Mesothelial cell of epicardium (in vitro differentiated cells): ENCODE measurements around the gene SEC14L5. TPM values are rescaled to one million over a fixed set of nuclear protein-coding genes. Genes with fewer than 3 reads are reported as not detected.

Experiments
- DNase-seq, 2 experiments: peaks; one replicate each; pipeline ENCODE4 v3.0.0; 2021; ENCODE audit warnings: low spot score in 2 of 2; ENCODE audit not compliant: unreplicated experiment in 2 of 2
- H3K27ac Mint-ChIP-seq: 2 replicates; pipeline ENCODE4 v1.8.0; 2021; ENCODE audit warnings: mixed read lengths
- H3K27me3 Mint-ChIP-seq: 2 replicates; pipeline ENCODE4 v1.8.0; 2021; ENCODE audit warnings: low read depth, mixed read lengths
- H3K36me3 Mint-ChIP-seq: 2 replicates; pipeline ENCODE4 v1.8.0; 2021; ENCODE audit warnings: mixed read lengths
- H3K4me1 Mint-ChIP-seq: 2 replicates; pipeline ENCODE4 v1.8.0; 2021; ENCODE audit warnings: mixed read lengths
- H3K4me3 Mint-ChIP-seq: 2 replicates; pipeline ENCODE4 v1.8.0; 2021; ENCODE audit warnings: mild to moderate bottlenecking, moderate library complexity, mixed read lengths
- H3K9me3 Mint-ChIP-seq: 2 replicates; pipeline ENCODE4 v1.8.0; 2021; ENCODE audit warnings: mixed read lengths
- total RNA-seq: library from RNA; stranded (reverse); gene quantifications from 3 replicates; pipeline ENCODE4 v1.2.1, GENCODE V29; 2021
- TF ChIP-seq, protein P1 (sequence below): fragments of 200-600 bp; sonication (generic); IDR thresholded peaks from one replicate; pipeline ENCODE4 v1.5.0; 2021; ENCODE audit warnings: antibody characterized with exemption; ENCODE audit not compliant: unreplicated experiment

The SEC14L5 gene
- total RNA-seq, 1 donor from 2014 or later: 0.13 TPM

DNA sequence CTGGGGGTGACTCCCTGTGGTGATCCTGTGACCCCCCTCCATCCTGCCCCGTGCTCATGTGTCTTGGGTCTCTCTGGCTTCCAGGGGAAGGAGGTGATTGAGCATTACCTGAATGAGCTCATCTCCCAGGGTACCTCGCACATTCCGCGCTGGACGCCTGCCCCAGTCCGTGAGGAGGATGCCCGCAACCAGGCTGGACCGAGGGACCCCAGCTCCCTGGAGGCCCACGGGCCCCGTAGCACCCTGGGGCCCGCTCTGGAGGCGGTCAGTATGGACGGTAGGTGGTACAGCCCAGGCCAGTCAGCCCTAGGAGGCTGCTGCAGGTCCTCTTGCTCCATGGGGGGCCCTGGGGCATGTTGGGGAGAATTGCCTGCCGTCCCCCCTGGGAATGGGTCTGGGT lies 33.6 kb downstream of the SEC14L5 start:
- Mint-ChIP-seq H3K27me3 (peaks cover 53% of the 10 kb centered on the region), H3K36me3 (no peaks in the 10 kb centered on the region), H3K4me3 (no peak overlapping the region), H3K4me1 (no peaks in the 10 kb centered on the region), H3K27ac (no peak overlapping the region), H3K9me3 (no peaks in the 10 kb centered on the region)
- TF ChIP-seq, protein P1, sequence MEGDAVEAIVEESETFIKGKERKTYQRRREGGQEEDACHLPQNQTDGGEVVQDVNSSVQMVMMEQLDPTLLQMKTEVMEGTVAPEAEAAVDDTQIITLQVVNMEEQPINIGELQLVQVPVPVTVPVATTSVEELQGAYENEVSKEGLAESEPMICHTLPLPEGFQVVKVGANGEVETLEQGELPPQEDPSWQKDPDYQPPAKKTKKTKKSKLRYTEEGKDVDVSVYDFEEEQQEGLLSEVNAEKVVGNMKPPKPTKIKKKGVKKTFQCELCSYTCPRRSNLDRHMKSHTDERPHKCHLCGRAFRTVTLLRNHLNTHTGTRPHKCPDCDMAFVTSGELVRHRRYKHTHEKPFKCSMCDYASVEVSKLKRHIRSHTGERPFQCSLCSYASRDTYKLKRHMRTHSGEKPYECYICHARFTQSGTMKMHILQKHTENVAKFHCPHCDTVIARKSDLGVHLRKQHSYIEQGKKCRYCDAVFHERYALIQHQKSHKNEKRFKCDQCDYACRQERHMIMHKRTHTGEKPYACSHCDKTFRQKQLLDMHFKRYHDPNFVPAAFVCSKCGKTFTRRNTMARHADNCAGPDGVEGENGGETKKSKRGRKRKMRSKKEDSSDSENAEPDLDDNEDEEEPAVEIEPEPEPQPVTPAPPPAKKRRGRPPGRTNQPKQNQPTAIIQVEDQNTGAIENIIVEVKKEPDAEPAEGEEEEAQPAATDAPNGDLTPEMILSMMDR: no peak
- no peak for DNase-seq

DNA sequence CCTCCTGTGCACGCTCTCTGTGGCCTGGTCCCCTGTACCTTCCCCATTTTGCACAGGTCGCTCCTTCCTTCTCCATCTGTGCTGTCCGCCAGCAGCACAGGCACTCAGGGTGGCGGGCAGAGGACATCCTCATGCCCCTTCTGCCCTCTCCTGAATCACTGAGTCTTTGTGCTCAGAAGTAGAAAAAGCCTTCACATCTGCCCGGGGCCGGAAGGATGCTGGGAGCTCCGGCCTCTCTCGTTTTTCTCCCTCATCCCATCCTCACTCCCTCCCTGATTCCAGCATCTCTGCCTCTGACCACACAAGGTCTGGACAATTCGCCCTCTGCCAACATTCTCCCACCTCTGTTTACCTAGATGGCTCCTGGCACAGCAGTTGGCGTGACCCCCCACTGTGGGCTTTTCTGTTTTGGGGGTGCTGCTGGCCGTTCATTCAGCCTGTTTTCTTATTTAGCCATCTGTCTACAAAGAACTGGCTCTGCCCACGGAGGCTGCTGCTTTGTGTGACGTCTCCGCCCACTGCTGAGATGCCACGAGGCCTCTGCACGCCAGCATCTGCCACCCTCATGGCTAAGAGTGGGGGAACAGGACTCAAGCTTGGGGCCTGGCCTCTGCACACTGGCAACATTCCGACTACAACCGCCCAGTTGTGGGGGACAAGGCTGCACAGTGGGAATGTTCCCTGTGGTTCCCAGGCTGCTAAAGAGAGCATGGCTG lies 36.7 kb downstream of the SEC14L5 start:
- Mint-ChIP-seq H3K4me3 (no peak overlapping the region), H3K4me1 (no peaks in the 10 kb centered on the region), H3K27ac (no peak overlapping the region), H3K9me3 (no peaks in the 10 kb centered on the region), H3K36me3 (no peaks in the 10 kb centered on the region), H3K27me3 (peaks cover 31% of the 10 kb centered on the region)
- TF ChIP-seq, protein P1: no peak
- no peak for DNase-seq

DNA sequence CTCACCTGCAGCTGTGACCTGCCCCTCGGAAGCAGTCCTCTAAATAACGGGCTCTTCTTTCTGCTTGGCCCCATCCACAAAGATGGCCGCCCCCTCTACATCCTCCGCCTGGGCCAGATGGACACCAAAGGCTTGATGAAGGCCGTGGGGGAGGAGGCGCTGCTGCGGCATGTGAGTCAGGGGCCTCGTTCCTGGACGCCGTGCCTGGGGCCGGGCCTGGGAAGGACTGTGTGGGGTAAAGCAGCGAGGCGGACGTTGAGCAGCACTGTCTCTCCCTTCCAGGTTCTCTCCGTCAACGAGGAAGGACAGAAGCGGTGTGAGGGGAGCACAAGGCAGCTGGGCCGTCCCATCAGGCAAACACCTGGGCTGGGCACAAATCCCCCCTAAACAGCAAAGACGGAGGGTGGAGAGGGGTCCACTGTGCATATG lies 42.5 kb downstream of the SEC14L5 start:
- TF ChIP-seq, protein P1: no peak
- no peak overlapping the region for H3K4me3 Mint-ChIP-seq
- no peak for DNase-seq
- no peaks in the 10 kb centered on the region for H3K4me1 Mint-ChIP-seq
- H3K9me3 Mint-ChIP-seq: no peaks in the 10 kb centered on the region
- no peak overlapping the region for H3K27ac Mint-ChIP-seq
- H3K36me3 Mint-ChIP-seq: no peaks in the 10 kb centered on the region
- H3K27me3 Mint-ChIP-seq: peaks cover 21% of the 10 kb centered on the region

DNA sequence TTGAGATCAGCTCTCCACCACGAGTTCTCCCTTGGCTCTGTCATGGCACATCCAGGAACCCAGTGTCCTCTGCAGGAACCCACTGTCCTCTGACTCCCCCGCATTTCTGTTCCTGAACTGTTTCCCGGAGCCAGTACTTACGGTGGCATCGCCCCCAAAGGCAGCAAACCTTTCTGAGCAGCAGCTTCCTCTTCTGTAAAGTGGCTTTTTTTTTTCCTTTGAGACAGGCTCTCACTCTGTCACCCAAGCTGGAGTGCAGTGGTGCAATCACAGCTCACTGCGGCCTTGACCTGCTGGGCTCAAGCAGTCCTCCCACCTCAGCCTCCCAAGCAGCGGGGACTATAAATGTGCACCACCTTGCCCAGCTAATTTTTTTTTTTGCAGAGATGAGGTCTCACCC lies 43.4 kb downstream of the SEC14L5 start:
- DNase-seq: no peak
- Mint-ChIP-seq H3K27me3 (peaks cover 15% of the 10 kb centered on the region), H3K36me3 (no peaks in the 10 kb centered on the region), H3K4me3 (no peak overlapping the region), H3K27ac (no peak overlapping the region), H3K9me3 (no peaks in the 10 kb centered on the region), H3K4me1 (no peaks in the 10 kb centered on the region)
- TF ChIP-seq, protein P1: no peak

DNA sequence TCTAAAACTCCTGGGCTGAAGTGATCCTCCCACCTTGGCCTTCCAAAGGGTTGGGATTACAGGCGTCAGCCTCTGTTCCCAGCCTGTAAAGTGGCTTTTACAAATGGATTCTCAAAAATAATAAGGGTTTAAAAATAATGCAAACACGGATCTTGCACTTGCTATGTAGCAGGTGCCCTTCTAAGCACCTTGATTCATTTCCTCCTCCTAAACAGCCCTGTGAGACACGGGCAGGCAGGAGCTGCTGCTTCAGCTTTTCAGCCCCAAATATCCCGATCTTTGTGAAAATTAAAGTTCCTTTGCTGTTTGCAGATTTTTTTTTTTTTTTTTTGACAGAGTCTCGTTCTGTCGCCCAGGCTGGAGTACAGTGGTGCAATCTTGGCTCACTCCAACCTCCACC lies 43.9 kb downstream of the SEC14L5 start:
- no peak for DNase-seq
- no peak overlapping the region for H3K27ac Mint-ChIP-seq
- H3K9me3 Mint-ChIP-seq: no peaks in the 10 kb centered on the region
- H3K4me1 Mint-ChIP-seq: no peaks in the 10 kb centered on the region
- H3K36me3 Mint-ChIP-seq: no peaks in the 10 kb centered on the region
- TF ChIP-seq, protein P1: no peak
- H3K4me3 Mint-ChIP-seq: no peak overlapping the region
- H3K27me3 Mint-ChIP-seq: peaks cover 12% of the 10 kb centered on the region
